Smooth muscle cell (in vitro differentiated cells): Measurements from ENCODE around the gene SH2D3A. TPM values are rescaled to one million over a fixed set of nuclear protein-coding genes. Genes with fewer than 3 reads are reported as not detected.
"Not testable (repeated sequence)": the region's sequence is repeated elsewhere in the genome, so short reads cannot be mapped to it uniquely, and the experiment has no call there.

Source experiments
- DNase-seq: peaks from one replicate; lab custom pipeline; 2025; ENCODE audit not compliant: unreplicated experiment; lab: John Stamatoyannopoulos, UW
- H2AFZ ChIP-seq: fragments of 200-600 bp; sonication (generic); 2 replicates; pipeline ENCODE4 v1.6.0; 2016; ENCODE audit warnings: antibody characterized with exemption, low read depth, mild to moderate bottlenecking
- H3F3A ChIP-seq: fragments of 200-600 bp; sonication (generic); 2 replicates; pipeline ENCODE4 v1.6.0; 2017; ENCODE audit warnings: antibody characterized with exemption, low read depth
- H3K27ac ChIP-seq: fragments of 200-600 bp; sonication (generic); 2 replicates; pipeline ENCODE4 v1.5.1; 2016; ENCODE audit warnings: low read depth, mild to moderate bottlenecking
- H3K27me3 ChIP-seq: fragments of 200-600 bp; sonication (generic); 2 replicates; pipeline ENCODE4 v1.6.1; 2016; ENCODE audit warnings: low read depth, mild to moderate bottlenecking
- H3K36me3 ChIP-seq: fragments of 200-600 bp; sonication (generic); 2 replicates; pipeline ENCODE4 v1.5.1; 2016; ENCODE audit warnings: low read depth
- H3K4me1 ChIP-seq: fragments of 200-600 bp; sonication (generic); 2 replicates; pipeline ENCODE4 v1.5.1; 2016; ENCODE audit warnings: low read depth
- H3K4me2 ChIP-seq: fragments of 200-600 bp; sonication (generic); 2 replicates; pipeline ENCODE4 v1.6.0; 2016; ENCODE audit warnings: mild to moderate bottlenecking
- H3K4me3 ChIP-seq: fragments of 200-600 bp; sonication (generic); 2 replicates; pipeline ENCODE4 v1.5.1; 2016; ENCODE audit warnings: mild to moderate bottlenecking
- H3K79me2 ChIP-seq: fragments of 200-600 bp; sonication (generic); 2 replicates; pipeline ENCODE4 v1.6.0; 2016; ENCODE audit warnings: low read depth, mild to moderate bottlenecking
- H3K9ac ChIP-seq: fragments of 200-600 bp; sonication (generic); 2 replicates; pipeline ENCODE4 v1.6.0; 2016; ENCODE audit warnings: low read depth
- H3K9me3 ChIP-seq: fragments of 200-600 bp; sonication (generic); replicated peaks from 2 replicates; pipeline ENCODE4 v1.5.1; 2016; ENCODE audit warnings: low read depth
- H4K20me1 ChIP-seq: fragments of 200-600 bp; sonication (generic); 2 replicates; pipeline ENCODE4 v1.6.0; 2016; ENCODE audit warnings: low read depth
- CTCF ChIP-seq: fragments of 200-600 bp; sonication (generic); IDR thresholded peaks from 2 replicates; pipeline ENCODE4 v1.5.1; 2017; ENCODE audit warnings: borderline replicate concordance, mild to moderate bottlenecking, antibody characterized with exemption; ENCODE audit not compliant: insufficient read depth, poor library complexity, severe bottlenecking
- WGBS: methylation state at CpG from one replicate; pipeline ENCODE4 v1.1.7; 2016; ENCODE audit warnings: low lambda C conversion rate; 5-methylcytosine and 5-hydroxymethylcytosine counted together
- polyA plus RNA-seq: library from polyadenylated mRNA; unstranded; fragments of >200 nt; fragmentation: Nextera tagmentation; extraction: Ambion mirVana; gene quantifications from 2 replicates; pipeline ENCODE4 v1.2.1, GENCODE V29; 2016
- total RNA-seq: library from RNA; depleted of rRNA; stranded (reverse); fragments of >200 nt; gene quantifications from 2 replicates; pipeline ENCODE4 v1.2.3, GENCODE V29; 2014

SH2D3A gene
- total and polyA plus RNA-seq, 2 experiments from 2014 or later, result 6.2 to 9.3 TPM

GRCh38 chr19:6711605-6712004 is 55.6 kb downstream of the SH2D3A start:
- no peak for DNase-seq
- Histone ChIP-seq H3K9ac (no peak overlapping the region), H3F3A (no peaks in the 10 kb centered on the region), H3K4me3 (no peak overlapping the region), H3K27ac (no peak overlapping the region), H4K20me1 (no peaks in the 10 kb centered on the region), H3K9me3 (no peaks in the 10 kb centered on the region), H2AFZ (no peak overlapping the region), H3K4me2 (no peak overlapping the region), H3K79me2 (no peaks in the 10 kb centered on the region), H3K27me3 (peaks cover 36% of the 10 kb centered on the region), H3K36me3 (no peaks in the 10 kb centered on the region), H3K4me1 (no peaks in the 10 kb centered on the region)
- no peak for TF ChIP-seq CTCF
- 81% methylated on average over 10 of the region's 10 CpGs for WGBS

- Histone ChIP-seq H3K9me3 (no peaks in the 10 kb centered on the region), H3K4me2 (no peak overlapping the region), H3K9ac (no peak overlapping the region), H3K4me1 (no peaks in the 10 kb centered on the region), H4K20me1 (no peaks in the 10 kb centered on the region), H3K27ac (no peak overlapping the region), H3K36me3 (no peaks in the 10 kb centered on the region), H3F3A (no peaks in the 10 kb centered on the region), H3K4me3 (no peak overlapping the region), H3K79me2 (no peaks in the 10 kb centered on the region), H3K27me3 (peaks cover 36% of the 10 kb centered on the region), H2AFZ (no peak overlapping the region)
- TF ChIP-seq CTCF, result no peak
- no peak for DNase-seq
- WGBS, result 54% methylated on average over 9 of the region's 9 CpGs
Measured at GRCh38 chr19:6711078-6711361, 56.2 kb downstream of the SH2D3A start.

GRCh38 chr19:6710273-6711077 is 56.8 kb downstream of the SH2D3A start:
- Histone ChIP-seq H2AFZ (no peak overlapping the region), H3K9ac (no peak overlapping the region), H3K79me2 (no peaks in the 10 kb centered on the region), H3K36me3 (no peaks in the 10 kb centered on the region), H4K20me1 (no peaks in the 10 kb centered on the region), H3K27me3 (peaks cover 36% of the 10 kb centered on the region), H3K4me1 (no peaks in the 10 kb centered on the region), H3K9me3 (no peaks in the 10 kb centered on the region), H3K4me2 (no peak overlapping the region), H3K4me3 (no peak overlapping the region), H3F3A (no peaks in the 10 kb centered on the region), H3K27ac (no peak overlapping the region)
- TF ChIP-seq CTCF, result no peak
- no peak for DNase-seq
- 25% methylated on average over 26 of the region's 30 CpGs for WGBS

- Histone ChIP-seq H2AFZ (no peak overlapping the region), H3K4me1 (no peaks in the 10 kb centered on the region), H3K27ac (no peak overlapping the region), H3K36me3 (no peaks in the 10 kb centered on the region), H3K9ac (no peak overlapping the region), H4K20me1 (no peaks in the 10 kb centered on the region), H3F3A (no peaks in the 10 kb centered on the region), H3K79me2 (no peaks in the 10 kb centered on the region), H3K4me3 (no peak overlapping the region), H3K4me2 (no peak overlapping the region), H3K9me3 (no peaks in the 10 kb centered on the region), H3K27me3 (peaks cover 36% of the 10 kb centered on the region)
- DNase-seq, result no peak
- WGBS, result 75% methylated on average over 14 of the region's 14 CpGs
- TF ChIP-seq CTCF, result no peak
Measured at GRCh38 chr19:6709549-6709948, 57.7 kb downstream of the SH2D3A start.

GRCh38 chr19:6708913-6709312 is 58.3 kb downstream of the SH2D3A start:
- H3K36me3 ChIP-seq, H3K4me2 ChIP-seq, H2AFZ ChIP-seq, H3K4me1 ChIP-seq, H3K9me3 ChIP-seq, H3K4me3 ChIP-seq, H3K79me2 ChIP-seq, DNase-seq, H3K9ac ChIP-seq, H3F3A ChIP-seq, H4K20me1 ChIP-seq, H3K27ac ChIP-seq: not testable (repeated sequence)
- 91% methylated on average over 12 of the region's 12 CpGs for WGBS
- H3K27me3 ChIP-seq, result peaks cover 36% of the 10 kb centered on the region
